GM12892 (cell line): ENCODE measurements around the gene LRRC2.

Experiments
- POLR2A ChIP-seq: IDR thresholded peaks from 2 replicates; pipeline ENCODE4 v1.6.1; 2011; ENCODE audit warnings: low read depth, low read length, control low read depth
- TAF1 ChIP-seq: IDR thresholded peaks from 2 replicates; pipeline ENCODE4 v1.6.1; 2011; ENCODE audit warnings: low read depth, mild to moderate bottlenecking, control low read depth, low read length, borderline replicate concordance

GRCh38 chr3:46495901-46496456 lies 70.1 kb downstream of the LRRC2 start:
- no peak for TF ChIP-seq POLR2A
- no peak for TF ChIP-seq TAF1
